GM12872 (cell line): ENCODE data around the gene ASTE1.

Source experiments
- CTCF ChIP-seq: IDR thresholded peaks from 3 replicates; pipeline ENCODE4 v1.5.1; 2011; ENCODE audit warnings: low read depth, mild to moderate bottlenecking, low read length, moderate library complexity; ENCODE audit not compliant: insufficient read depth

ASTE1 gene

DNA sequence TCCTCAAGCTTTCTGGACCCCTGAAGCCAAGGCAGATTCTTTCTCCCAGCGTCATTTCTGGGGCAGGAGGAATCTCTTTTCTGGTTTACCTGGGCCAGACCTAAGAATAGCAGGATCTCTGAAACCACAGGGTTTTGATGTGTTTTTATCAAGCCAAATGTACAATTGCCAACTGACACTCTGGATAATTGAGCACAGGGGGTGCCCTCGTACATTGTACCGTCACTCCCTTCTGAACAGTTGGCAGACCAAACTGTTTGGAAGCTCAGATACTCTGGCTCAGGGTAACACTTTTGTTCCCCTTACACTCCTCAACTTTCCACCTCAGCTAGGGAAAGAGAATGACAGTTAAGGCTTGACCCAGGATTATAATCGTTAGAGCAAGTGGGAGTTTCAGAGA, 49.9 kb downstream of the ASTE1 start:
- no peak for TF ChIP-seq CTCF

DNA sequence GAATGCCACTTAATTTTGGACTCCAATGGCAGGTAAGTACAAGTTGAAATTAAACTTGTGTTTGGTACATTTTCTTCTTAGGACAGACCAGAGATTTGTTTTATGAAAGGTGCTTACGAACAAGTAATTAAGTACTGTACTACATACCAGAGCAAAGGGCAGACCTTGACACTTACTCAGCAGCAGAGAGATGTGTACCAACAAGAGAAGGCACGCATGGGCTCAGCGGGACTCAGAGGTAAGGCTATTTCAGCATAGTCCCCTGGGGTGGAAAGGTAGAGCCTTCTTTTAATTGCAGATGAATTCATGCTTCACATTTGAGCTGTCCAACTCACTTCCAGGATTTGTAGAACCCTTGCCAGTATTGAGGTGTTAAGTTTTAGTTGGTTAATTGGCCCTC, 51.4 kb downstream of the ASTE1 start:
- TF ChIP-seq CTCF: no peak

- TF ChIP-seq CTCF: no peak
Observed at GRCh38 chr3:130974201-130974600, 52.4 kb downstream of the ASTE1 start.

DNA sequence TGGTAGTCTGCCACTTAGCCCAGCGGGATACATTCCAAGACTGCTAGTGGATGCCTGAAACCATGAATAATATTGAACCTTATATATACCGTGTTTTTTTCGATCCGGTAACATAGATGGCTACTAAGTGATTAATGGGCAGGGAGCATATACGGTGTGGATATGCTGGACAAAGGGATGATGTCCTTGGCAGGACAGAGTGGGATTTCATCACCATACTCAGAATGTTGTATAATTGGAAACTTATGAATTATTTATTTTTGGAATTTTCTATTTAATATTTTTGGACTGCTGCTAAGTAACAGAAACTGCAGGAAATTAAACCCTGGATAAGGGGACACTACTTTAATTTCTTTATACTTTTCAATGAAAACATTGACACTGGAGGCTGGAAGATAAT, 53.2 kb downstream of the ASTE1 start:
- TF ChIP-seq CTCF: no peak

GRCh38 chr3:130971208-130971607, 55.4 kb downstream of the ASTE1 start:
- no peak for TF ChIP-seq CTCF

- no peak for TF ChIP-seq CTCF
Observed at GRCh38 chr3:130969621-130970020, 57.0 kb downstream of the ASTE1 start.

GRCh38 chr3:130968221-130968620, 58.4 kb downstream of the ASTE1 start:
- no peak for TF ChIP-seq CTCF

GRCh38 chr3:130967281-130967680, 59.3 kb downstream of the ASTE1 start:
- TF ChIP-seq CTCF: no peak
